Measurements from ENCODE around the gene CARS2.

The CARS2 gene

GRCh38 chr13:110705356-110705825 lies 525 bp downstream of the CARS2 start:
- TF ChIP-seq USF1 (IDR thresholded peaks at IDR 0.05) (no peak), EP300 (IDR thresholded peaks at IDR 0.05; ENCODE audit: borderline replicate concordance) (no peak), CEBPB (IDR thresholded peaks at IDR 0.05) (no peak), CREB1 (IDR thresholded peaks at IDR 0.05; ENCODE audit: low read depth) (no peak), MAX (IDR thresholded peaks at IDR 0.05) (no peak), FOXM1 (IDR thresholded peaks at IDR 0.05; ENCODE audit: borderline replicate concordance, low read depth) (no peak)

GRCh38 chr13:110702591-110703526 lies 3.1 kb downstream of the CARS2 start:
- TF ChIP-seq ZBTB7A (IDR thresholded peaks at IDR 0.05; ENCODE audit: low read depth) (no peak), MAX (IDR thresholded peaks at IDR 0.05) (no peak), YY1 (IDR thresholded peaks at IDR 0.05; ENCODE audit: low read depth) (no peak), CREB1 (IDR thresholded peaks at IDR 0.05; ENCODE audit: low read depth) (no peak), NFIC (IDR thresholded peaks at IDR 0.05) (no peak), USF1 (IDR thresholded peaks at IDR 0.05) (no peak), CEBPB (IDR thresholded peaks at IDR 0.05) (no peak), FOXM1 (IDR thresholded peaks at IDR 0.05; ENCODE audit: borderline replicate concordance, low read depth) (no peak), TEAD4 (IDR thresholded peaks at IDR 0.05) (no peak), TAF1 (IDR thresholded peaks at IDR 0.05; ENCODE audit: low read depth) (no peak), TCF12 (IDR thresholded peaks at IDR 0.05; ENCODE audit: low read depth) (no peak), REST (IDR thresholded peaks at IDR 0.05; ENCODE audit: low read depth) (no peak), EGR1 (IDR thresholded peaks at IDR 0.05) (no peak), RAD21 (IDR thresholded peaks at IDR 0.05; ENCODE audit: low read depth) (no peak), EP300 (IDR thresholded peaks at IDR 0.05; ENCODE audit: borderline replicate concordance) (no peak)

GRCh38 chr13:110702089-110702488 lies 3.8 kb downstream of the CARS2 start:
- no peak for TF ChIP-seq EP300 (IDR thresholded peaks at IDR 0.05; ENCODE audit: borderline replicate concordance)
- no peak for TF ChIP-seq CREB1 (IDR thresholded peaks at IDR 0.05; ENCODE audit: low read depth)
- no peak for TF ChIP-seq TCF12 (IDR thresholded peaks at IDR 0.05; ENCODE audit: low read depth)
- no peak for TF ChIP-seq EGR1 (IDR thresholded peaks at IDR 0.05)

- no peak for TF ChIP-seq CREB1 (IDR thresholded peaks at IDR 0.05; ENCODE audit: low read depth)
- no peak for TF ChIP-seq USF1 (IDR thresholded peaks at IDR 0.05)
- TF ChIP-seq TCF12 (IDR thresholded peaks at IDR 0.05; ENCODE audit: low read depth): no peak
- no peak for TF ChIP-seq FOXM1 (IDR thresholded peaks at IDR 0.05; ENCODE audit: borderline replicate concordance, low read depth)
- TF ChIP-seq MAX (IDR thresholded peaks at IDR 0.05): no peak
- TF ChIP-seq EGR1 (IDR thresholded peaks at IDR 0.05): no peak
- TF ChIP-seq EP300 (IDR thresholded peaks at IDR 0.05; ENCODE audit: borderline replicate concordance): no peak
- TF ChIP-seq ZBTB7A (IDR thresholded peaks at IDR 0.05; ENCODE audit: low read depth): no peak
These were observed 5.3 kb downstream of the CARS2 start for GRCh38 chr13:110700641-110701040.

- no peak for TF ChIP-seq TEAD4 (IDR thresholded peaks at IDR 0.05)
- TF ChIP-seq USF1 (IDR thresholded peaks at IDR 0.05): no peak
- no peak for TF ChIP-seq TCF12 (IDR thresholded peaks at IDR 0.05; ENCODE audit: low read depth)
- TF ChIP-seq EGR1 (IDR thresholded peaks at IDR 0.05): no peak
- TF ChIP-seq TAF1 (IDR thresholded peaks at IDR 0.05; ENCODE audit: low read depth): no peak
- TF ChIP-seq YY1 (IDR thresholded peaks at IDR 0.05; ENCODE audit: low read depth): no peak
- no peak for TF ChIP-seq EP300 (IDR thresholded peaks at IDR 0.05; ENCODE audit: borderline replicate concordance)
These were observed 5.7 kb downstream of the CARS2 start for GRCh38 chr13:110700186-110700585.

Data from Ishikawa (cell line).